OCI-LY3 (cell line): ENCODE measurements around the gene RAB31.

Source experiments
- H2AFZ ChIP-seq: fragments of 200-600, 300-600 bp; shearing (Covaris generic); 2 replicates; pipeline ENCODE4 v1.6.0; 2014; ENCODE audit warnings: antibody characterized with exemption, low read depth, low read length
- H3K27ac ChIP-seq: fragments of 200-600, 300-600 bp; sonication (generic); 2 replicates; pipeline ENCODE4 v1.5.1; 2014; ENCODE audit warnings: mild to moderate bottlenecking, low read length, moderate library complexity, mixed read lengths
- H3K27me3 ChIP-seq: fragments of 200-600, 300-600 bp; sonication (generic); 2 replicates; pipeline ENCODE4 v1.6.1; 2014; ENCODE audit warnings: low read depth, low read length, mixed read lengths
- H3K36me3 ChIP-seq: fragments of 200-600, 300-600 bp; sonication (generic); replicated peaks from 2 replicates; pipeline ENCODE3; 2014; ENCODE audit warnings: low read depth, low read length, mixed read lengths
- H3K4me1 ChIP-seq: fragments of 300-600, 200-600 bp; sonication (generic); 2 replicates; pipeline ENCODE4 v1.6.1; 2014; ENCODE audit warnings: low read length, mixed read lengths
- H3K4me2 ChIP-seq: fragments of 200-600, 300-600 bp; sonication (generic); 2 replicates; pipeline ENCODE4 v1.6.1; 2014; ENCODE audit warnings: low read length, mixed read lengths
- H3K4me3 ChIP-seq: fragments of 300-600, 200-600 bp; sonication (generic); 2 replicates; pipeline ENCODE4 v1.5.1; 2014; ENCODE audit warnings: antibody characterized with exemption, mild to moderate bottlenecking, low read length, moderate library complexity
- H3K79me2 ChIP-seq: fragments of 300-600, 200-600 bp; shearing (Covaris generic); 2 replicates; pipeline ENCODE4 v1.6.1; 2014; ENCODE audit warnings: mild to moderate bottlenecking, low read length, mixed read lengths
- H3K9ac ChIP-seq: fragments of 300-600, 200-600 bp; shearing (Covaris generic); 2 replicates; pipeline ENCODE4 v1.6.0; 2014; ENCODE audit warnings: mild to moderate bottlenecking, low read length, moderate library complexity
- H3K9me3 ChIP-seq: fragments of 200-600, 300-600 bp; shearing (Covaris generic); 2 replicates; pipeline ENCODE4 v1.6.1; 2014; ENCODE audit warnings: low read length, mixed read lengths; ENCODE audit not compliant: insufficient read depth
- H4K20me1 ChIP-seq: fragments of 200-600, 300-600 bp; sonication (generic); 2 replicates; pipeline ENCODE4 v1.6.1; 2016; ENCODE audit warnings: low read length, mixed read lengths; ENCODE audit not compliant: insufficient read depth
- CTCF ChIP-seq: fragments of 200-600, 300-600 bp; sonication (generic); IDR thresholded peaks from 2 replicates; pipeline ENCODE4 v1.5.1; 2014; ENCODE audit warnings: antibody characterized with exemption, low read length, low read depth
- EZH2phosphoT487 ChIP-seq: fragments of 200-600 bp; shearing (Covaris generic); IDR thresholded peaks from 2 replicates; pipeline ENCODE4 v1.6.1; 2018; ENCODE audit warnings: antibody characterized with exemption, mixed run types, low read depth

RAB31 gene

DNA sequence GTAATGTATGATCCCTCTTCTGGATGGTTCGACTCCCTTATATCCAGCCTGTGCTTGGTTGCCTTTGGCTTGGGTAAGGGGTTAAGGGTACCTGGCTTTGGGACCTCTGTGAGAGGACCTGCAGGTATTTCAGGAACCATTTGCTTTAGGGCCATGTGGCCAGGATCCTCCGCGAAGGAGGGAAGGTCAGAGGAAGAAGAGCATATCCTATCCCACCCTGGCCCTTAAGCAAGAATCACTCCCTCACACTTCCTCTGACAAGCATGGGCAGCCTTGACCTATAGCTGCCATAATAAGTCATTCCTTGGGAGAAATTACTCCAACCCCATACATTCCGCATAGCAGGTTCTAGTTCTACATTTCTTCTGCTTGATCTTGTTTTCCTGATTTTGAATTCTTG, 118.6 kb downstream of the RAB31 start:
- Histone ChIP-seq H3K9ac (no peak overlapping the region), H4K20me1 (no peaks in the 10 kb centered on the region), H3K9me3 (no peaks in the 10 kb centered on the region), H3K4me3 (no peak overlapping the region), H3K4me2 (no peak overlapping the region), H3K27me3 (no peaks in the 10 kb centered on the region), H3K27ac (no peak overlapping the region), H3K36me3 (no peaks in the 10 kb centered on the region), H2AFZ (no peak overlapping the region), H3K79me2 (no peaks in the 10 kb centered on the region), H3K4me1 (0 out of 2 replicates have a peak, but pooled peaks cover 3% of the 10 kb centered on the region)
- TF ChIP-seq CTCF (no peak), EZH2phosphoT487 (no peak)

GRCh38 chr18:9827211-9827792, 119.2 kb downstream of the RAB31 start:
- Histone ChIP-seq H3K36me3 (no peaks in the 10 kb centered on the region), H2AFZ (no peak overlapping the region), H3K27ac (no peak overlapping the region), H3K9me3 (no peaks in the 10 kb centered on the region), H4K20me1 (no peaks in the 10 kb centered on the region), H3K4me2 (no peak overlapping the region), H3K4me1 (0 out of 2 replicates have a peak, but pooled peaks cover 3% of the 10 kb centered on the region), H3K79me2 (no peaks in the 10 kb centered on the region), H3K4me3 (no peak overlapping the region), H3K9ac (no peak overlapping the region), H3K27me3 (no peaks in the 10 kb centered on the region)
- TF ChIP-seq EZH2phosphoT487 (no peak), CTCF (no peak)

- Histone ChIP-seq H4K20me1 (no peaks in the 10 kb centered on the region), H3K4me3 (no peak overlapping the region), H3K27ac (no peak overlapping the region), H3K4me1 (0 out of 2 replicates have a peak, but pooled peaks cover 3% of the 10 kb centered on the region), H3K79me2 (no peaks in the 10 kb centered on the region), H3K36me3 (no peaks in the 10 kb centered on the region), H3K9me3 (no peaks in the 10 kb centered on the region), H3K4me2 (no peak overlapping the region), H3K27me3 (no peaks in the 10 kb centered on the region), H3K9ac (no peak overlapping the region), H2AFZ (no peak overlapping the region)
- TF ChIP-seq CTCF (no peak), EZH2phosphoT487 (no peak)
These were observed 119.8 kb downstream of the RAB31 start for GRCh38 chr18:9827793-9828505.

DNA sequence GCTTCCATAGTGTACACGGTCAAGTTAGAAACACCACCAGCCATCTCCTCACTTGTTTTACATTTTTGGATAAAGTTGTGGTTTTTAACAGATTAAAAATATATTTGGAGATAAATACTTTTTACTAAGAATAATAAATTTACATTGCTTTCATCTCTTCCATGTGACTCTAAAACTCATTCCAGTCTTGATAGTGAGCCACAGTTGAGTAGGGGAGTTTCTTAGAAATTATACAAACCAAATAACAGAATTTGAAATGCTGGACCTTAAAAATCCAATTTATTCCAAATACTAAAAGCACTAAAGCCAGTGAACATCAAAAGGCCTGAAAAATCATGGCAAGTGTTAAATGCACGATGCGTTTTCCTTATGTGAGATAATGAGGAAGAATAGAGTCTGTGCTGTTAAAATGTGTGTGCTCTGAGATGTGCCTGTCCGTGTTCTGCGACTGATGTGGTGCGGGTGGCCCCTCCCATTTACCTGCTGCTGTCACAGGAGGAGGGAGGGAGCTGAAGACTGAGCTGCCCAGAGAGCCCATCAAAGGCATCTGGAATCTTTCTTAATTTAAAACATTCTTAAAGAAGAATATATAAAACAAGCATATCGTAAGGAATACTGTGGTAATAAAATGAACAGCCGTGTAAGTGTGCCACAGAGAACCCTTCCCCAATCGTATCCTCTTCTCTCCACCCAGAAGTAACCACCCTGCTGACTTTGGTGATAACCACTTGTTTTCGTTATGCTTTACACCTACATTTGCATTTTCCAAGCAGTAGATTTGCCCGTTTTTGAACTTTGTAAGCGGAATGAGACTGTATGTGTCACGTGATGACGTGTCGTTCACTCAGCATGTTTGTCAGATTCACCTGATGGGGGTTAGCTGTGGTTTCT, 120.7 kb downstream of the RAB31 start:
- H4K20me1 ChIP-seq, result no peaks in the 10 kb centered on the region
- H3K27ac ChIP-seq, result no peak overlapping the region
- peak overlapping the region; percentile 76 for H3K4me3 ChIP-seq
- H3K4me1 ChIP-seq, result 0 out of 2 replicates have a peak, but pooled peaks cover 3% of the 10 kb centered on the region
- no peak for TF ChIP-seq CTCF
- TF ChIP-seq EZH2phosphoT487, result no peak
- H3K4me2 ChIP-seq, result peak overlapping the region; percentile 86
- H3K36me3 ChIP-seq, result no peaks in the 10 kb centered on the region
- no peak overlapping the region for H3K9ac ChIP-seq
- no peaks in the 10 kb centered on the region for H3K27me3 ChIP-seq
- H3K9me3 ChIP-seq, result no peaks in the 10 kb centered on the region
- H2AFZ ChIP-seq, result peak overlapping the region; percentile 94
- H3K79me2 ChIP-seq, result no peaks in the 10 kb centered on the region
